GM12875 (cell line): ENCODE measurements around the gene ELF1.

ENCODE experiments used
- H3K4me3 ChIP-seq: one replicate; pipeline ENCODE4 v1.5.1; 2011; ENCODE audit warnings: low read depth, low read length, control low read depth
- TF ChIP-seq, protein P1 (sequence below): IDR thresholded peaks from 2 replicates; pipeline ENCODE4 v1.5.1; 2011; ENCODE audit warnings: low read depth, mild to moderate bottlenecking, control low read depth, inconsistent platforms, low read length, moderate library complexity, borderline replicate concordance; ENCODE audit not compliant: insufficient read depth

The ELF1 gene

DNA sequence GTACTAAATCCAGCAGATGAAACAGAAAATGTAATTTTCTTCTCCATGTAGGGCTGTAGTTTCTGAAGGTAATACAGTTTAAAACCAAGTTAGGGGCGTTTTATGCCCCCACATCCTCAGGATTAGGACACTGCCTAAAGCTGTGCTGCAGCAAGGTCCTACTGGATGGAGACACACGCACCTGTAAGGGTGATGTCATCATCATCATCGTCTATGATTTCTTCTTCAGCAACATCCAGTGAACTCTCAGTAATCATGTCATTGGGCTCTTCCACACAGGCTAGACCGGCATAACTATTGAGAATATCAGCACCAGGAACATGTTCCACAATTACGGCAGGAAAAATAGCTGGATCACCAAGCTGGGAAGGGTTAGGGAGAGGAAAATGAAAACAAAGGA is 60.5 kb downstream of the ELF1 start:
- no peak overlapping the region for H3K4me3 ChIP-seq
- TF ChIP-seq, protein P1, sequence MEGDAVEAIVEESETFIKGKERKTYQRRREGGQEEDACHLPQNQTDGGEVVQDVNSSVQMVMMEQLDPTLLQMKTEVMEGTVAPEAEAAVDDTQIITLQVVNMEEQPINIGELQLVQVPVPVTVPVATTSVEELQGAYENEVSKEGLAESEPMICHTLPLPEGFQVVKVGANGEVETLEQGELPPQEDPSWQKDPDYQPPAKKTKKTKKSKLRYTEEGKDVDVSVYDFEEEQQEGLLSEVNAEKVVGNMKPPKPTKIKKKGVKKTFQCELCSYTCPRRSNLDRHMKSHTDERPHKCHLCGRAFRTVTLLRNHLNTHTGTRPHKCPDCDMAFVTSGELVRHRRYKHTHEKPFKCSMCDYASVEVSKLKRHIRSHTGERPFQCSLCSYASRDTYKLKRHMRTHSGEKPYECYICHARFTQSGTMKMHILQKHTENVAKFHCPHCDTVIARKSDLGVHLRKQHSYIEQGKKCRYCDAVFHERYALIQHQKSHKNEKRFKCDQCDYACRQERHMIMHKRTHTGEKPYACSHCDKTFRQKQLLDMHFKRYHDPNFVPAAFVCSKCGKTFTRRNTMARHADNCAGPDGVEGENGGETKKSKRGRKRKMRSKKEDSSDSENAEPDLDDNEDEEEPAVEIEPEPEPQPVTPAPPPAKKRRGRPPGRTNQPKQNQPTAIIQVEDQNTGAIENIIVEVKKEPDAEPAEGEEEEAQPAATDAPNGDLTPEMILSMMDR: no peak

DNA sequence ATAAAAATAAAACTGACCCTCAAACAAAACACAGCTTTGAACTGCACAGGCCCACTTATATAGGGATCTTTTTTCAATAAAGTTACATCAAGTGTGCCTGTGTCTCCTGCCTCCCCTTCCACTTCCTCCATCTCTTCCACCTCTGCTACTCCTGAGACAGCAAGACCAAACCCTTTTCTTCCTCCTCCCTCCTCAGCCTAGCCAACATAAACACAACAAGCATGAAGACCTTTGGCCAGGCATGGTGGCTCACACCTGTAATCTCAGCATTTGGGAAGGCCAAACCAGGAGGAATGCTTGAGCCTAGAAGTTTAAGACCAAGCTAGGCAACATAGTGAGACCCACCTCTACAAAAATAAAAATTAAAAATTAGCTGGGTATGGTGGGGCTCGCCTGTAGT is 72.6 kb downstream of the ELF1 start:
- TF ChIP-seq, protein P1: no peak
- no peak overlapping the region for H3K4me3 ChIP-seq

DNA sequence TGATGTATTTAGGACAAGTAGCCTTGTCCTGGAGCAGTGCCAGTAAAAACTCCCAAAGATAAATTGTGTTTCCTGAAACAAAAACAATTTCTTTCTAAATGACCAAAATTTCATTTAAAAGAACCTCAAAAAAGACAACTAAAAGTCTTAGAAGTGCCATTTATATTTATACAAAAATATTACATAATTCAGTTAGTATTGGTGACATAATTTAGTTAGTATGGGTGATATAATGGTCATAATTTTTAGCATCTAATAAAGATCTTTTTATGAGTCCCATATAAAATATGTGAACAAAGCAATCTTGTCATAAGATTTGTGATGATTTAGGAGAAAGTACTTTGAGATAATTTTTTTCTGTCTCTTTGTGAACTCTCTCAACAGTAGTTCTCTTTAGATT is 76.0 kb downstream of the ELF1 start:
- H3K4me3 ChIP-seq: no peak overlapping the region
- TF ChIP-seq, protein P1: no peak

DNA sequence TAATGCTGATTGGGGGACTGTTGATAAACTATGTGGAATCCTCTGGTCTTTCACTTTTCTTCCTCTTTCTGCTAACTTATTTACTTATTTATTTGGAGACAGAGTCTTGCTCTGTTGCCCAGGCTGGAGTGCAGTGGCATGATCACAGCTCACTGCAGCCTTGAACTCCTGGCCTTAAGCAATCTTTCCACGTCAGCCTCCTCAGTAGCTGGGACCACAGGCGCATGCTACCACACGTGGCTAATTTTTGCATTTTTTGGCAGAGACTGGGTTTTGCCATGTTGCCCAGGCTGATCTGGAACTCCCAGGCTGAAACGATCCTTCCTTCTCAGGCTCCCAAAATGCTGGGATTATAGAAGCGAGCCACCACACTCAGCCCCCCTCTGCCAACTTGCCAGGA is 77.5 kb downstream of the ELF1 start:
- TF ChIP-seq, protein P1: no peak
- H3K4me3 ChIP-seq: no peak overlapping the region

DNA sequence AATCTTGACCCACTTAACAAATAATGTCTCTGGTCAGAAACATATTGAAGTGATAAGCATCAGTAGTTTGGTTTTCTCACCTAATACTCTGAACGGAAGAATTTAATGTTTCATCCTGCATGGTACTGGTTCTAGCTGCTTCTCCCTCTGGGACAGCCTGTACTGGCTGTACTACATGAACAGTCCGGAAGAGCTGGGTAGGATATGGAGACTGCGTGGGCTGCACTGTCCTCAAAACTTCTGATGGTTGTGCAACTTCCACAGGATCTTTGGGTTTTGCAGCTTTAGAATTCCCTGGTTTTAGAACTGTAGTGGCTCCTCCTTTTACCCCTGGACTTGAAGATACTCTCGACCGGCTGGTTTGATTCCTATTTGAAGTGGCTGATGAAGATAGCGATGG is 78.3 kb downstream of the ELF1 start:
- no peak overlapping the region for H3K4me3 ChIP-seq
- TF ChIP-seq, protein P1: no peak

DNA sequence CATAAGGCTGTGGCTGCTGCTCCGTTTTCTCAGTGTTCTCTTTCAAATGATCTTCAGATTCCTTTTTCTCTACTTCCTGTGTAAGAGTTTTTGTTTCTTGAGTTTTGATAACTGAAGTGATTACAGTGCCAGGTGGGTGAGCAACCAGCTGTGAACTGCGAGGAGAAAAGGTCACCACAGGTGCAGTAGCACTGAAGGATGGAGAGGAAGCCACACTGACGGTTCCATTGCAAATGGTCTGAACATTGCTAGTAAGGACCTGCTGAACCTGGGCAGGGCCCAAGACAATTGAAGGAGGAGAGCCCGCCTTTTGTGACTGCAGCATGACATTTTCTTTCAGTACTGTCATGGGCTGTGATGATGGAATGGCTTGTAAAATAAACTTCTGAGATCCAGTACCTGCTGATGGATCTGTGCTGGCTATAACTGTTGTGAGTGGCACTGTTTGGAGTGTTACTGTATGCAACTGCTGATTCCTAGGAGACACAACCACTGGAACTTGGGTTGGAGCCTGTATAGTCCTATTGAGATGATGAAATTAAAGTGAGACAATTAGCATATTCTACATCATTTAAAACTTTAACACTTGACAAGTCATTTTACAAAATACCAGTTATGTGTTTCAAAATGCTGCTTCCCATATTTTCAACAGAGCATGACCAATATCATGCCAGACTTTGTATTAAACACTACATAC is 85.5 kb downstream of the ELF1 start:
- H3K4me3 ChIP-seq: no peak overlapping the region
- TF ChIP-seq, protein P1: no peak

DNA sequence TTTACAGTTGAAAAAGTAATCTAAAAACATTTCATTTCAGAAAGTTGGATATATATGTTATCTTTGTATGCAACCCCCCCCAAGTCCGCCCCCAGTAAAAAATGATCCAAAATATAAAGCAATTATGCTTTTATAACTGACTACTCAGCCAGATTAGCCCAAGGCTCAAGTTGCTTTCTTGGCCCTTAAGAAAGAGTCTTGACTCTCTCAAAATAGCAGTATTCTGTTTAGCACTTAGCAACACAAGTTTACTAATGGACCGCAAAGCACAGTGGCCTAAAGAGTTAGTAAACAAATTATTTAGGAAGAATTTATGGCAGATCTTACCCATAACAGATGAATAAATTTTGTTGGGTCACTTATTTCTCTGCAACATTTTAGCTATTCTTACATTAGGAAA is 86.9 kb downstream of the ELF1 start:
- TF ChIP-seq, protein P1: no peak
- H3K4me3 ChIP-seq: no peak overlapping the region
